SHP77 treated with DMSO at 0.1 percent for 48 hours (cell line): Measurements from ENCODE around the gene FAM107B.

Experiments
- DNase-seq: peaks from one replicate; lab custom pipeline; 2025; lab: John Stamatoyannopoulos, UW

FAM107B gene

GRCh38 chr10:14533295-14533694 lies 241.4 kb downstream of the FAM107B start:
- DNase-seq, result no peak

GRCh38 chr10:14532473-14533251 lies 242.0 kb downstream of the FAM107B start:
- DNase-seq, result no peak

GRCh38 chr10:14531974-14532373 lies 242.7 kb downstream of the FAM107B start:
- DNase-seq, result no peak

GRCh38 chr10:14530465-14530864 lies 244.2 kb downstream of the FAM107B start:
- DNase-seq, result no peak

- no peak for DNase-seq
Measured at GRCh38 chr10:14529351-14529750, 245.3 kb downstream of the FAM107B start.

GRCh38 chr10:14528450-14528849 lies 246.2 kb downstream of the FAM107B start:
- DNase-seq, result no peak

- DNase-seq, result no peak
Measured at GRCh38 chr10:14527915-14528314, 246.8 kb downstream of the FAM107B start.

GRCh38 chr10:14527134-14527844 lies 247.4 kb downstream of the FAM107B start:
- DNase-seq, result no peak

GRCh38 chr10:14526326-14526725 lies 248.4 kb downstream of the FAM107B start:
- DNase-seq, result no peak

GRCh38 chr10:14524691-14525324 lies 249.9 kb downstream of the FAM107B start:
- DNase-seq, result no peak

GRCh38 chr10:14523286-14523685 lies 251.4 kb downstream of the FAM107B start:
- DNase-seq, result no peak

- no peak for DNase-seq
Measured at GRCh38 chr10:14519785-14520184, 254.9 kb downstream of the FAM107B start.

GRCh38 chr10:14518149-14518548 lies 256.5 kb downstream of the FAM107B start:
- DNase-seq, result no peak

GRCh38 chr10:14513123-14513522 lies 261.6 kb downstream of the FAM107B start:
- DNase-seq, result no peak

GRCh38 chr10:14510346-14510745 lies 264.4 kb downstream of the FAM107B start:
- no peak for DNase-seq

GRCh38 chr10:14508725-14509124 lies 266.0 kb downstream of the FAM107B start:
- no peak for DNase-seq

- no peak for DNase-seq
Measured at GRCh38 chr10:14507781-14508180, 266.9 kb downstream of the FAM107B start.

GRCh38 chr10:14507176-14507575 lies 267.5 kb downstream of the FAM107B start:
- DNase-seq, result no peak

- DNase-seq, result no peak
Measured at GRCh38 chr10:14502431-14502830, 272.3 kb downstream of the FAM107B start.

- no peak for DNase-seq
Measured at GRCh38 chr10:14500172-14500765, 274.4 kb downstream of the FAM107B start.

GRCh38 chr10:14499601-14499904 lies 275.1 kb downstream of the FAM107B start:
- DNase-seq, result no peak

GRCh38 chr10:14498326-14498725 lies 276.4 kb downstream of the FAM107B start:
- no peak for DNase-seq

- DNase-seq, result no peak
Measured at GRCh38 chr10:14491811-14492210, 282.9 kb downstream of the FAM107B start.
